Esophagus muscularis mucosa (tissue), 4 donors: ENCODE data around the gene CFL1. TPM values are rescaled to one million over a fixed set of nuclear protein-coding genes. Genes with fewer than 3 reads are reported as not detected.

ENCODE experiments used
- DNase-seq: peaks from one replicate; pipeline ENCODE4 v3.0.0-alpha.2; 2017; ENCODE audit errors: extremely low spot score
- H3K27ac ChIP-seq, 4 donors: fragments of 200-600 bp; sonication (generic); replicated peaks in 1 of 4; 1 replicate in 3 of 4; 2 replicates in 1 of 4; pipeline ENCODE4 v1.5.1; 2016 to 2019; ENCODE audit warnings: mild to moderate bottlenecking in 1 of 4
- H3K27me3 ChIP-seq, 4 donors: fragments of 200-600 bp; sonication (generic); one replicate each; pipeline versions ENCODE4 v1.5.1 to v1.6.0; 2016 to 2019
- H3K36me3 ChIP-seq, 4 donors: fragments of 200-600 bp; sonication (generic); one replicate each; pipeline ENCODE4 v1.5.1; 2016 to 2019
- H3K4me1 ChIP-seq, 4 donors: fragments of 200-600 bp; sonication (generic); one replicate each; pipeline ENCODE4 v1.5.1; 2016 to 2019
- H3K4me3 ChIP-seq, 4 donors: fragments of 200-600 bp; sonication (generic); 1 replicate in 2 of 4; 2 replicates in 2 of 4; pipeline ENCODE4 v1.5.1; 2016 to 2019; ENCODE audit warnings: mild to moderate bottlenecking in 4 of 4, moderate library complexity in 1 of 4
- H3K9me3 ChIP-seq, 4 donors: fragments of 200-600 bp; sonication (generic); 1 replicate in 3 of 4; 2 replicates in 1 of 4; pipeline ENCODE4 v1.5.1; 2016 to 2019
- CTCF ChIP-seq, 3 experiments: fragments of 200-600 bp in 2 of 3; fragments of 450-650 bp in 1 of 3; sonication (generic) in 2 of 3; IDR thresholded peaks; one replicate each; pipeline ENCODE4 v1.5.1; 2017 to 2019; ENCODE audit warnings: antibody characterized with exemption in 3 of 3, mild to moderate bottlenecking in 2 of 3, moderate library complexity in 1 of 3
- EP300 ChIP-seq: sonication (generic); formaldehyde crosslinking; IDR thresholded peaks from one replicate; pipeline ENCODE4 v1.6.1; 2017; ENCODE audit warnings: antibody characterized with exemption
- POLR2A ChIP-seq: fragments of 450-650 bp; IDR thresholded peaks from one replicate; pipeline ENCODE4 v1.6.1; 2017; ENCODE audit warnings: antibody characterized with exemption, moderate library complexity, mild to moderate bottlenecking, low read depth
- POLR2AphosphoS5 ChIP-seq, 2 donors: sonication (generic); formaldehyde crosslinking; IDR thresholded peaks; one replicate each; pipeline ENCODE4 v1.6.1; 2017; ENCODE audit warnings: antibody characterized with exemption in 2 of 2
- WGBS: methylation state at CpG from one replicate; pipeline ENCODE4 v1.1.5; 2018; 5-methylcytosine and 5-hydroxymethylcytosine counted together
- intact Hi-C: fragments of 100-400 bp; cut with DNase I; formaldehyde crosslinking; loops from one replicate; pipeline ENCODE4 v1.15.1; 2023
- total RNA-seq, 4 donors: library from RNA; depleted of rRNA; stranded (reverse); fragments of >200 nt; gene quantifications; one replicate each; pipeline versions ENCODE4 v1.1.0 to v1.2.1, GENCODE V29; 2016

Gene CFL1
- total RNA-seq, 4 donors from 2014 or later, result 610 to 793 (median 738) TPM

- H3K27me3 ChIP-seq, result no peaks in the 10 kb centered on the region
- WGBS, result 71% methylated on average over 7 of the region's 8 CpGs
- TF ChIP-seq CTCF (IDR thresholded peaks at IDR 0.05) (no peak), EP300 (no peak), POLR2AphosphoS5 (IDR thresholded peaks at IDR 0.05) (no peak), POLR2A (no peak)
Measured at GRCh38 chr11:65821107-65821506, 36.9 kb downstream of the CFL1 start.

GRCh38 chr11:65817835-65818680, 39.9 kb downstream of the CFL1 start:
- intact Hi-C loops, result loop anchor here (2.0 to 10.0 kb wide), 4 partner anchors 37 to 193 kb away; partner anchors contain the start of gene AP5B1
- TF ChIP-seq POLR2AphosphoS5 (IDR thresholded peaks at IDR 0.05) (peak; percentile 34 to 71), CTCF (IDR thresholded peaks at IDR 0.05) (peak in 2 of 3 experiments; percentile 98 to 100), EP300 (no peak), POLR2A (no peak)
- peak; percentile 96 for DNase-seq

More at GRCh38 chr11:65821107-65821506, 36.9 kb downstream of the CFL1 start:
- H3K36me3 ChIP-seq, result no peaks in the 10 kb centered on the region
- peaks cover 4 to 18% (median 15%) of the 10 kb centered on the region in 4 donors for H3K4me1 ChIP-seq
- DNase-seq, result no peak
- H3K9me3 ChIP-seq, result no peaks in the 10 kb centered on the region
- H3K27ac ChIP-seq, result no peak overlapping the region
- intact Hi-C loops, result no loop called here
- H3K4me3 ChIP-seq, result no peak overlapping the region

GRCh38 chr11:65817312-65817834, 40.6 kb downstream of the CFL1 start:
- H3K4me3 ChIP-seq, result peak overlapping the region; percentile 62 to 81 (median 68)
- H3K27ac ChIP-seq, result peak overlapping the region; percentile 78 to 81 (median 80)
- no peak for DNase-seq
- TF ChIP-seq CTCF (IDR thresholded peaks at IDR 0.05) (no peak), POLR2A (no peak), POLR2AphosphoS5 (IDR thresholded peaks at IDR 0.05) (no peak), EP300 (no peak)
- intact Hi-C loops, result loop anchor here (2.0 to 10.0 kb wide), 2 partner anchors 37 to 193 kb away; partner anchors contain the start of gene AP5B1
- peaks cover 0 to 5% (median 0%) of the 10 kb centered on the region in 4 donors for H3K36me3 ChIP-seq
- no peaks in the 10 kb centered on the region for H3K27me3 ChIP-seq
- H3K4me1 ChIP-seq, result peaks cover 4 to 24% (median 15%) of the 10 kb centered on the region in 4 donors
- 54% methylated on average over 5 of the region's 5 CpGs for WGBS
- H3K9me3 ChIP-seq, result no peaks in the 10 kb centered on the region

More at GRCh38 chr11:65817835-65818680, 39.9 kb downstream of the CFL1 start:
- peaks cover 4 to 24% (median 15%) of the 10 kb centered on the region in 4 donors for H3K4me1 ChIP-seq
- H3K36me3 ChIP-seq, result peaks cover 0 to 5% (median 0%) of the 10 kb centered on the region in 4 donors
- peak overlapping the region; percentile 62 to 81 (median 68) for H3K4me3 ChIP-seq
- peak overlapping the region; percentile 78 to 81 (median 80) for H3K27ac ChIP-seq
- no peaks in the 10 kb centered on the region for H3K9me3 ChIP-seq
- H3K27me3 ChIP-seq, result no peaks in the 10 kb centered on the region
- 27% methylated on average over 18 of the region's 74 CpGs for WGBS

GRCh38 chr11:65816696-65817095, 41.3 kb downstream of the CFL1 start:
- H3K27ac ChIP-seq, result no peak overlapping the region
- peak overlapping the region in 1 of 4 donors; percentile 62 for H3K4me3 ChIP-seq
- DNase-seq, result no peak

More at GRCh38 chr11:65816696-65817095, 41.3 kb downstream of the CFL1 start:
- 97% methylated on average over 3 of the region's 3 CpGs for WGBS
- H3K4me1 ChIP-seq, result peaks cover 4 to 24% (median 15%) of the 10 kb centered on the region in 4 donors
- H3K36me3 ChIP-seq, result peaks cover 0 to 5% (median 0%) of the 10 kb centered on the region in 4 donors
- H3K9me3 ChIP-seq, result no peaks in the 10 kb centered on the region
- intact Hi-C loops, result loop anchor here (2.0 to 10.0 kb wide), 2 partner anchors 36 to 192 kb away; partner anchors contain the start of gene AP5B1
- H3K27me3 ChIP-seq, result no peaks in the 10 kb centered on the region
- no peak for TF ChIP-seq POLR2AphosphoS5 (IDR thresholded peaks at IDR 0.05)
- no peak for TF ChIP-seq CTCF (IDR thresholded peaks at IDR 0.05)
- TF ChIP-seq POLR2A, result no peak
- no peak for TF ChIP-seq EP300
